HepG2 (cell line): Measurements from ENCODE around the gene NPTX2.

Source experiments
- CTCF ChIP-seq: sonication (generic); formaldehyde crosslinking; IDR thresholded peaks from 2 replicates; pipeline ENCODE4 v1.5.0; 2020; ENCODE audit warnings: mild to moderate bottlenecking, missing genetic modification reagents, moderate library complexity
- FOXJ3 ChIP-seq: sonication (generic); formaldehyde crosslinking; IDR thresholded peaks from 2 replicates; pipeline ENCODE4 v1.4.0; 2020; ENCODE audit warnings: missing genetic modification reagents, mild to moderate bottlenecking, borderline replicate concordance
- KDM3A ChIP-seq: IDR thresholded peaks from 2 replicates; pipeline ENCODE4 v1.6.1; 2018; ENCODE audit warnings: low read depth, missing compliant biosample characterization
- MLX ChIP-seq: IDR thresholded peaks from 2 replicates; pipeline ENCODE4 v1.6.1; 2016
- RFX1 ChIP-seq: fragments of 450-650 bp; IDR thresholded peaks from 2 replicates; pipeline ENCODE4 v1.6.1; 2017
- SMARCC2 ChIP-seq: fragments of 450-650 bp; IDR thresholded peaks from 2 replicates; pipeline ENCODE4 v1.6.1; 2017; ENCODE audit warnings: antibody characterized with exemption, mild to moderate bottlenecking
- TARDBP ChIP-seq: sonication (generic); formaldehyde crosslinking; IDR thresholded peaks from 2 replicates; pipeline ENCODE4 v1.8.0; 2022; ENCODE audit warnings: mild to moderate bottlenecking, missing genetic modification reagents
- USF2 ChIP-seq, 2 experiments: sonication (generic) in 1 of 2; formaldehyde crosslinking in 1 of 2; IDR thresholded peaks; 2 replicates each; pipeline versions ENCODE4 v1.5.1 to v1.6.1; 2011 to 2020; ENCODE audit warnings: borderline replicate concordance in 1 of 2, low read depth in 1 of 2, low read length in 1 of 2, mild to moderate bottlenecking in 1 of 2, missing genetic modification reagents in 1 of 2, moderate library complexity in 1 of 2
- YEATS4 ChIP-seq: sonication (generic); formaldehyde crosslinking; IDR thresholded peaks from 2 replicates; pipeline ENCODE4 v1.4.0; 2020; ENCODE audit warnings: missing genetic modification reagents, borderline replicate concordance
- ZBTB39 ChIP-seq: sonication (generic); formaldehyde crosslinking; IDR thresholded peaks from 2 replicates; pipeline ENCODE4 v1.5.0; 2020; ENCODE audit warnings: missing genetic modification reagents
- ZNF318 ChIP-seq: sonication (generic); formaldehyde crosslinking; IDR thresholded peaks from 2 replicates; pipeline ENCODE4 v1.4.0; 2020; ENCODE audit warnings: mild to moderate bottlenecking, missing genetic modification reagents
- ZNF709 ChIP-seq: sonication (generic); formaldehyde crosslinking; IDR thresholded peaks from 2 replicates; pipeline ENCODE4 v1.5.0; 2020; ENCODE audit warnings: mild to moderate bottlenecking, missing genetic modification reagents

- TF ChIP-seq MLX (no peak), USF2 (IDR thresholded peaks at IDR 0.05; ENCODE audit: low read depth, low read length) (no peak), USF2 (CRISPR knock-in tag; IDR thresholded peaks at IDR 0.05; ENCODE audit: borderline replicate concordance) (no peak), KDM3A (CRISPR knock-in tag) (no peak), TARDBP (CRISPR knock-in tag) (no peak), ZBTB39 (CRISPR knock-in tag) (no peak), SMARCC2 (no peak), FOXJ3 (no peak), CTCF (no peak), ZNF318 (CRISPR knock-in tag) (no peak), YEATS4 (CRISPR knock-in tag) (no peak), ZNF709 (CRISPR knock-in tag) (no peak), RFX1 (no peak)
These were observed 14.2 kb upstream of the NPTX2 start for GRCh38 chr7:98602755-98603398.
